Stomach (tissue), 9 donors: ENCODE measurements around the gene MTMR2. TPM values are rescaled to one million over a fixed set of nuclear protein-coding genes. Genes with fewer than 3 reads are reported as not detected.

ENCODE experiments used
- DNase-seq, 2 donors: peaks; one replicate each; pipeline versions ENCODE4 v3.0.0 to v3.0.0-alpha.2; 2013 to 2019
- H3K27ac ChIP-seq, 5 donors: fragments of 200-600 bp in 4 of 5; sonication (generic) in 4 of 5; one replicate each; pipeline ENCODE4 v1.5.1; 2013 to 2019; ENCODE audit warnings: mild to moderate bottlenecking in 1 of 5, moderate library complexity in 1 of 5
- H3K27me3 ChIP-seq, 3 donors: fragments of 200-600 bp; sonication (generic); one replicate each; pipeline ENCODE4 v1.5.1; 2017 to 2019; ENCODE audit warnings: mixed run types in 1 of 3
- H3K36me3 ChIP-seq, 4 donors: fragments of 200-600 bp; sonication (generic); 1 replicate in 3 of 4; 2 replicates in 1 of 4; pipeline ENCODE4 v1.5.1; 2016 to 2019
- H3K4me1 ChIP-seq, 4 donors: fragments of 200-600 bp; sonication (generic); one replicate each; pipeline ENCODE4 v1.5.1; 2016 to 2019
- H3K4me3 ChIP-seq, 4 donors: fragments of 200-600 bp; sonication (generic) in 3 of 4; one replicate each; pipeline ENCODE4 v1.5.1; 2016 to 2019; ENCODE audit warnings: mild to moderate bottlenecking in 1 of 4
- H3K9me3 ChIP-seq, 4 donors: fragments of 200-600 bp; sonication (generic); one replicate each; pipeline ENCODE4 v1.5.1; 2016 to 2019
- EP300 ChIP-seq: sonication (generic); formaldehyde crosslinking; IDR thresholded peaks from one replicate; pipeline ENCODE4 v1.6.1; 2017; ENCODE audit warnings: antibody characterized with exemption
- POLR2A ChIP-seq, 4 donors: fragments of 450-650 bp; IDR thresholded peaks; one replicate each; pipeline ENCODE4 v1.6.1; 2016; ENCODE audit warnings: antibody characterized with exemption in 4 of 4, control low read depth in 2 of 4, mild to moderate bottlenecking in 1 of 4, moderate library complexity in 1 of 4
- POLR2AphosphoS5 ChIP-seq, 3 donors: sonication (generic); formaldehyde crosslinking; IDR thresholded peaks; one replicate each; pipeline ENCODE4 v1.6.1; 2016; ENCODE audit warnings: antibody characterized with exemption in 3 of 3
- WGBS, 5 donors: extraction: QIAGEN DNeasy Blood & Tissue Kit in 3 of 5; methylation state at CpG; one replicate each; pipeline versions ENCODE4 v1.1.5 to v1.1.7; 2013 to 2018; 5-methylcytosine and 5-hydroxymethylcytosine counted together
- intact Hi-C: fragments of 100-400 bp; cut with DNase I; formaldehyde crosslinking; loops from one replicate; pipeline ENCODE4 v1.15.1; 2023; ENCODE audit warnings: low total_unique reads
- polyA plus RNA-seq, 3 donors: library from polyadenylated mRNA; stranded (reverse); fragments of 200-250 nt; gene quantifications; one replicate each; pipeline ENCODE4 v1.2.3, GENCODE V29; 2013
- total RNA-seq, 5 donors: library from RNA; depleted of rRNA; stranded (reverse); fragments of >200 nt; gene quantifications; one replicate each; pipeline versions ENCODE4 v1.1.0 to v1.2.3, GENCODE V29; 2014 to 2016
- TF ChIP-seq, protein P1 (sequence below), 7 experiments: fragments of 450-650 bp in 4 of 7; fragments of 200-600 bp in 3 of 7; sonication (generic) in 3 of 7; IDR thresholded peaks; one replicate each; pipeline ENCODE4 v1.5.1; 2016 to 2019; ENCODE audit warnings: antibody characterized with exemption in 7 of 7, control low read depth in 2 of 7, mild to moderate bottlenecking in 1 of 7
- donor health status: healthy with polysubstance abuse.
- donor health status: Bipolar disorder and iron deficiency.
- donor health status: healthy.

The MTMR2 gene
- total and polyA plus RNA-seq, 8 donors = 4.9 to 201 (median 20.1) TPM

DNA sequence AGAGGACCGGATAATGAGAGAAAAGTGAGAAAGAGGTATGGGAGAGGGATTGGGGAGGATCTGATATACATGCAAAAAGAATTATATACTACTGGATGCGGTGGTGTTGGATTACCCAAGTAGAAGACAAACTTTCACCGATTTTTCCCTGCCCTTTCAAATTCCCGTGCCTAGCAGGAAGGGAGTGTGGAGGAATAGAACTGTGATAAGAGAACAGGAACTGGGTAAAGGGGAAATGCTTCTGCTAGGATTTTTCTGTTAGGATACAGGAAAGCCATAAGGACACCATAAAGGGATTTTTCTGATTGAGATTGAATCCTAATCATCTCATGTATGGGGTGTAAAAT, 480 bp upstream of the MTMR2 start:
- no peaks in the 10 kb centered on the region for H3K36me3 ChIP-seq
- peak in 1 of 2 donors; percentile 77 for DNase-seq
- intact Hi-C loops = no loop called here
- H3K27ac ChIP-seq = peak overlapping the region; percentile 93 to 96 (median 95)
- peaks cover 4 to 37% (median 20%) of the 10 kb centered on the region in 4 donors for H3K4me1 ChIP-seq
- no peaks in the 10 kb centered on the region for H3K27me3 ChIP-seq
- TF ChIP-seq EP300 (no peak), POLR2AphosphoS5 (IDR thresholded peaks at IDR 0.05) (no peak), POLR2A (IDR thresholded peaks at IDR 0.05) (no peak)
- TF ChIP-seq, protein P1, sequence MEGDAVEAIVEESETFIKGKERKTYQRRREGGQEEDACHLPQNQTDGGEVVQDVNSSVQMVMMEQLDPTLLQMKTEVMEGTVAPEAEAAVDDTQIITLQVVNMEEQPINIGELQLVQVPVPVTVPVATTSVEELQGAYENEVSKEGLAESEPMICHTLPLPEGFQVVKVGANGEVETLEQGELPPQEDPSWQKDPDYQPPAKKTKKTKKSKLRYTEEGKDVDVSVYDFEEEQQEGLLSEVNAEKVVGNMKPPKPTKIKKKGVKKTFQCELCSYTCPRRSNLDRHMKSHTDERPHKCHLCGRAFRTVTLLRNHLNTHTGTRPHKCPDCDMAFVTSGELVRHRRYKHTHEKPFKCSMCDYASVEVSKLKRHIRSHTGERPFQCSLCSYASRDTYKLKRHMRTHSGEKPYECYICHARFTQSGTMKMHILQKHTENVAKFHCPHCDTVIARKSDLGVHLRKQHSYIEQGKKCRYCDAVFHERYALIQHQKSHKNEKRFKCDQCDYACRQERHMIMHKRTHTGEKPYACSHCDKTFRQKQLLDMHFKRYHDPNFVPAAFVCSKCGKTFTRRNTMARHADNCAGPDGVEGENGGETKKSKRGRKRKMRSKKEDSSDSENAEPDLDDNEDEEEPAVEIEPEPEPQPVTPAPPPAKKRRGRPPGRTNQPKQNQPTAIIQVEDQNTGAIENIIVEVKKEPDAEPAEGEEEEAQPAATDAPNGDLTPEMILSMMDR (IDR thresholded peaks at IDR 0.05) = no peak
- WGBS, 5 donors = 0 to 1% (median 1%) methylated on average over 4 of the region's 4 CpGs
- no peaks in the 10 kb centered on the region for H3K9me3 ChIP-seq
- H3K4me3 ChIP-seq = peak overlapping the region; percentile 71 to 83 (median 75)

DNA sequence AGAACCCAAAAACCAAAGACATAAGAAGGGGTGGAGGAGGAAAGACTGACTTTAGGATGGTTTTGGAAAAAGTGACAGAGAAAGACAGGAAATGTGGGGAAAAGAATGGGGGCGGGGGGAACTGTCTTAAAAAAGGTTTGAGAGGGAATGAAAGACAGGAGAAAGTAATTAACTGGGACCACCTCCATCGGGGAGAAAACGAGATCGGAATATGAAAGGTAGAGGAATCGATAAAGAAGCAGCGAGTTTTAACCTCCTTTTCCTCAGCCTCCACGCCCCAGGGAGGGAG, 524 bp downstream of the MTMR2 start:
- intact Hi-C loops = no loop called here
- H3K4me3 ChIP-seq = peak overlapping the region; percentile 71 to 83 (median 75)
- 0 to 2% (median 0%) methylated on average over 7 of the region's 7 CpGs for WGBS, 5 donors

DNA sequence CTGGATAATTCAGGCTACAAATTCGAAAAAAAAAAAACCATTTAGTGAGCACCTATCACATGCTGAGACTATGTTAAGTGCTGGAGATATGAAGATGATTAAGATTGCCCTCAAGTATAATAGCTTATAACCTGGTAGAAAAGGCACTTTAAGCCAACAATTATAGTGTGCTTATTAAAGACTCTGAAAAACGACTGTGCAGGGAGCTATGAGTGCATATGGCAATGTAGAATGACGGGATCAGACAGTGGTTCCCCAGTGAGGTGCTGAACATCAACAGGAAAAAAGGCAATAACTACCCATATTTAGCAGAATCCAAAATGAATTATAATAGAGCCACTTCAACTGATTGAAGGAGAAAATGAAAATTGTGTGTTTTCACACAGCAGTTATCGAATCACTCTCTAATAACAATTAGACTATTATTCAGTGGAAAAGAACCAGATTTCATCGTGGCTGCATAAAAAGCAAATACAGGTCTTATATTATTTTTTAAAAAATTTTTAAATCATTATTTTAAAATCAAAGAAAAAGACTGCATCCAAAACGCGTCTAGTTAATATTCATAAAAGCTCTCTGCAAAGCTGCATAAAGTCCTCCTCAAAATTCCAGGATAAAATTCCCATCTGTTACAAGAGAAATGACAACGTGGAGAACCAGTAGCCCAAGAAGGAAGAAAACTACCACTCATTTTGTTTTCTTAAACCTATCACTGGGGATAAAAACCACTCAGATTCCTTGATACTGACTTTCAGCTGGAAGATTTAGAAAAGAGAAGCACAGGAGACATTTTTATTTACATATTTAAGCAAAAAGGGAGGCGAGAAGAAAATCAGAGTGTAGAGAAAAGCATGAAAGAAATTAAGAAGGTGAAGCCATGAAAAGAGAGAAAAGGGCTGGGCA, 1.1 kb downstream of the MTMR2 start:
- peak in 1 of 2 donors; percentile 27 for DNase-seq
- H3K9me3 ChIP-seq = no peaks in the 10 kb centered on the region
- no peak for TF ChIP-seq POLR2AphosphoS5 (IDR thresholded peaks at IDR 0.05)
- no peak for TF ChIP-seq POLR2A (IDR thresholded peaks at IDR 0.05)
- no peak for TF ChIP-seq EP300
- TF ChIP-seq, protein P1 (IDR thresholded peaks at IDR 0.05) = no peak
- H3K4me1 ChIP-seq = peaks cover 4 to 47% (median 22%) of the 10 kb centered on the region in 4 donors
- no peaks in the 10 kb centered on the region for H3K27me3 ChIP-seq
- no peaks in the 10 kb centered on the region for H3K36me3 ChIP-seq
- H3K27ac ChIP-seq = peak overlapping the region in 4 of 5 donors; percentile 93 to 96 (median 95)
- peak overlapping the region; percentile 71 to 83 (median 75) for H3K4me3 ChIP-seq
- WGBS, 5 donors = 19 to 29% (median 27%) methylated on average over 9 of the region's 9 CpGs
- intact Hi-C loops = no loop called here

More for the DNA sequence above, 524 bp downstream of the MTMR2 start:
- H3K36me3 ChIP-seq = no peaks in the 10 kb centered on the region
- no peak for TF ChIP-seq POLR2AphosphoS5 (IDR thresholded peaks at IDR 0.05)
- no peak for TF ChIP-seq POLR2A (IDR thresholded peaks at IDR 0.05)
- TF ChIP-seq EP300 = no peak
- TF ChIP-seq, protein P1 (IDR thresholded peaks at IDR 0.05) = no peak
- H3K9me3 ChIP-seq = no peaks in the 10 kb centered on the region
- H3K27me3 ChIP-seq = no peaks in the 10 kb centered on the region
- H3K4me1 ChIP-seq = peaks cover 4 to 43% (median 20%) of the 10 kb centered on the region in 4 donors
- peak overlapping the region; percentile 93 to 96 (median 95) for H3K27ac ChIP-seq
- DNase-seq = no peak

DNA sequence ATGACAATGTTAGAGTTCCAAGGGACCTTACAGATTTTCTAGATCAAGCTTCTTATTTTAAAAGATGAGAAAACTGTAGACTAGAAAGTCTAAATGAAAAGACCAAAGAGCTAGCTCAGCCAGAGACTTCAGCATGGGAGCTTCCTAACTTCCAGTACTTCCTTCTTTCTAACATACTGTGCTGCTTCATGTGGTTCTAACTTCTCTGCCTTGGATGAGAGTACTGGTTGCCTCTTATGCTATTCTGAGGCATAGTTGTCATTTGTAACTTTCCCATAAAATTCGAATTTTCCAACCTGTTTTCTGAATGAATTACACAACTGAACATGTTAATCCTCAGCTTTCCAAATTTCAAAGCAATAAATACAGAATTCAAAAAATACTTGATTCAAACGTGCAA, 1.8 kb downstream of the MTMR2 start:
- H3K9me3 ChIP-seq = no peaks in the 10 kb centered on the region
- intact Hi-C loops = no loop called here
- H3K36me3 ChIP-seq = no peaks in the 10 kb centered on the region
- DNase-seq = no peak
- TF ChIP-seq POLR2A (IDR thresholded peaks at IDR 0.05) = no peak
- TF ChIP-seq POLR2AphosphoS5 (IDR thresholded peaks at IDR 0.05) = no peak
- no peak for TF ChIP-seq EP300
- TF ChIP-seq, protein P1 (IDR thresholded peaks at IDR 0.05) = no peak
- H3K4me1 ChIP-seq = peaks cover 4 to 54% (median 28%) of the 10 kb centered on the region in 4 donors
- H3K27ac ChIP-seq = peak overlapping the region in 3 of 5 donors; percentile 95 to 96 (median 95)
- WGBS, 5 donors = 41 to 55% (median 48%) methylated on average over 2 of the region's 2 CpGs
- peak overlapping the region in 2 of 4 donors; percentile 75 for H3K4me3 ChIP-seq
- H3K27me3 ChIP-seq = no peaks in the 10 kb centered on the region
